HEK293 (cell line): ENCODE data around the gene ZBED6.
A peak's percentile ranks its signal among the peaks of the same experiment; 100 is the strongest.

Source experiments
- CTCF ChIA-PET: fragments of 350-600 bp; formaldehyde crosslinking; extraction: SDS; loops from one replicate; lab custom pipeline; 2021; ENCODE audit warnings: antibody characterized with exemption; lab: Yijun Ruan, JAX
- POLR2A ChIA-PET: fragments of 300-600 bp; formaldehyde crosslinking; extraction: SDS; loops from one replicate; lab custom pipeline; 2020; ENCODE audit warnings: antibody characterized with exemption, inconsistent platforms; lab: Yijun Ruan, JAX
- H3K27ac ChIP-seq: fragments of 200-500 bp; sonication (Bioruptor generic); 2 replicates; pipeline ENCODE4 v1.5.1; 2014; ENCODE audit warnings: low read depth, low read length, control low read depth, inconsistent platforms; ENCODE audit errors: extremely low read depth
- H3K36me3 ChIP-seq, 2 experiments: fragments of 200-500 bp in 1 of 2; sonication (Bioruptor generic) in 1 of 2; 1 replicate in 1 of 2; 2 replicates in 1 of 2; pipeline ENCODE4 v1.5.1; 2014 to 2017; ENCODE audit warnings: inconsistent platforms in 2 of 2, low read length in 2 of 2; ENCODE audit not compliant: control insufficient read depth in 2 of 2, insufficient read depth in 1 of 2
- H3K4me1 ChIP-seq: fragments of 200-500 bp; sonication (Bioruptor generic); 2 replicates; pipeline ENCODE4 v1.5.1; 2014; ENCODE audit warnings: mild to moderate bottlenecking, low read length, inconsistent platforms; ENCODE audit not compliant: control insufficient read depth, insufficient read depth
- H3K4me3 ChIP-seq: 2 replicates; pipeline ENCODE4 v1.5.1; 2011; ENCODE audit warnings: low read depth, mild to moderate bottlenecking, control low read depth, low read length, moderate library complexity
- H3K9me3 ChIP-seq: fragments of 200-500 bp; sonication (Bioruptor generic); 2 replicates; pipeline ENCODE4 v1.5.1; 2014; ENCODE audit warnings: low read depth, low read length, inconsistent platforms; ENCODE audit not compliant: control insufficient read depth, insufficient read depth
- HOXC10 ChIP-seq: sonication (generic); formaldehyde crosslinking; IDR thresholded peaks from 2 replicates; pipeline ENCODE4 v1.8.1; 2023; ENCODE audit warnings: mild to moderate bottlenecking, missing genetic modification reagents
- SCRT1 ChIP-seq: fragments of 450-650 bp; formaldehyde crosslinking; IDR thresholded peaks from 2 replicates; pipeline ENCODE4 v1.5.1; 2016; ENCODE audit warnings: missing biosample characterization, missing genetic modification characterization, borderline replicate concordance
- TRIM28 ChIP-seq: IDR thresholded peaks from 2 replicates; pipeline ENCODE4 v1.6.1; 2011; ENCODE audit warnings: low read length, control low read depth, borderline replicate concordance
- YY2 ChIP-seq: fragments of 450-650 bp; formaldehyde crosslinking; IDR thresholded peaks from 2 replicates; pipeline ENCODE4 v1.5.1; 2016; ENCODE audit warnings: missing biosample characterization, missing genetic modification characterization
- ZNF16 ChIP-seq: fragments of 450-650 bp; formaldehyde crosslinking; IDR thresholded peaks from 2 replicates; pipeline ENCODE4 v1.5.1; 2016; ENCODE audit warnings: low read depth, missing biosample characterization, missing genetic modification characterization
- ZNF23 ChIP-seq: fragments of 450-650 bp; formaldehyde crosslinking; IDR thresholded peaks from 2 replicates; pipeline ENCODE4 v1.5.1; 2016; ENCODE audit warnings: missing biosample characterization, missing genetic modification characterization, borderline replicate concordance
- ZNF292 ChIP-seq: fragments of 450-650 bp; formaldehyde crosslinking; IDR thresholded peaks from 2 replicates; pipeline ENCODE4 v1.5.1; 2016; ENCODE audit warnings: low read depth, missing biosample characterization, missing genetic modification characterization, borderline replicate concordance
- ZNF335 ChIP-seq: fragments of 450-650 bp; formaldehyde crosslinking; conservative IDR thresholded peaks from 2 replicates; pipeline ENCODE4 v1.5.1; 2016; ENCODE audit warnings: missing biosample characterization, missing genetic modification characterization
- ZNF426 ChIP-seq: fragments of 450-650 bp; formaldehyde crosslinking; IDR thresholded peaks from 2 replicates; pipeline ENCODE4 v1.5.1; 2017; ENCODE audit warnings: missing biosample characterization, missing genetic modification characterization, mild to moderate bottlenecking, inconsistent platforms, moderate library complexity
- ZNF433 ChIP-seq: fragments of 450-650 bp; formaldehyde crosslinking; IDR thresholded peaks from 2 replicates; pipeline ENCODE4 v1.5.1; 2016; ENCODE audit warnings: missing biosample characterization, missing genetic modification characterization, low read depth
- ZNF623 ChIP-seq: fragments of 450-650 bp; formaldehyde crosslinking; IDR thresholded peaks from 2 replicates; pipeline ENCODE4 v1.5.1; 2016; ENCODE audit warnings: missing biosample characterization, missing genetic modification characterization
- ZNF837 ChIP-seq: fragments of 450-650 bp; formaldehyde crosslinking; IDR thresholded peaks from 2 replicates; pipeline ENCODE4 v1.5.1; 2016; ENCODE audit warnings: missing biosample characterization, missing genetic modification characterization
- TF ChIP-seq, protein P1 (sequence below): fragments of 450-650 bp; formaldehyde crosslinking; conservative IDR thresholded peaks from 2 replicates; pipeline ENCODE4 v1.5.1; 2016; ENCODE audit warnings: low read depth, missing biosample characterization, missing genetic modification characterization
- TF ChIP-seq, protein P2 (sequence below): fragments of 450-650 bp; formaldehyde crosslinking; conservative IDR thresholded peaks from 2 replicates; pipeline ENCODE4 v1.5.1; 2016; ENCODE audit warnings: low read depth, missing biosample characterization, missing genetic modification characterization
- TF ChIP-seq, protein P3 (sequence below): IDR thresholded peaks from 2 replicates; pipeline ENCODE4 v1.6.1; 2011; ENCODE audit warnings: mild to moderate bottlenecking, low read depth, low read length, borderline replicate concordance
- TF ChIP-seq, protein P4 (sequence below): fragments of 450-650 bp; formaldehyde crosslinking; IDR thresholded peaks from 2 replicates; pipeline ENCODE4 v1.5.1; 2016; ENCODE audit warnings: missing biosample characterization, missing genetic modification characterization

The ZBED6 gene

DNA sequence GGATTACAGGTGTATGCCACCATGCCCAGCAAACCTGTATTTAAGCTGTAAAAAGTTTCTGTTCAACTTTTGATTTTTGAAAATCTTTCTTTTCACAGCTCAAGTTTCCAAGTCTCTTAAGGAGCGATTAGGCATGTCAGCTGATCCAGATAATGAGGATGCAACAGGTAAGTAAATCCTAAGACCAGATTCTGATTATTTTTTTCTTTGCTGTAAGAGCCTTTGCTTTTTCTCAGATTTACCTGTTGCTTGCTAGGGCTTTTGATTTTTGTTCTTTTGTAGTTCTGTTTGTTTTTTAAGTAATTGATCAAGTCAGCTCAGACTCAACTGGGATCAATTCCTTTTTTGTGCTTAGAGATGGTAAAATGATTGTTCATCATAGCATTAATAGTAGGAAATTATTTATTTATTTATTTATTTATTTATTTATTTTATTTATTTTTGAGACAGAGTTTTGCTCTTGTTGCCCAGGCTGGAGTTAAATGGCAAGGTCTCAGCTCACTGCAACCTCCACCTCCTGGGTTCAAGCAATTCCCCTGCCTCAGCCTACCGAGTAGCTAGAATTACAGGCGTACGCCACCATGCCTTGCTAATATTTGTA is 44.9 kb downstream of the ZBED6 start (continued):
- TF ChIP-seq ZNF292, result no peak
- TF ChIP-seq ZNF433 (tag by site-specific recombination), result 0 out of 2 replicates have a peak, but pooled peaks have one; percentile 10
- TF ChIP-seq ZNF426 (tag by site-specific recombination), result peak; percentile 67
- peak; percentile 35; the same call in 1 of the 2 replicates for TF ChIP-seq SCRT1
- peak; percentile 50; the same call in 1 of the 2 replicates for TF ChIP-seq ZNF623
- TF ChIP-seq, protein P1, sequence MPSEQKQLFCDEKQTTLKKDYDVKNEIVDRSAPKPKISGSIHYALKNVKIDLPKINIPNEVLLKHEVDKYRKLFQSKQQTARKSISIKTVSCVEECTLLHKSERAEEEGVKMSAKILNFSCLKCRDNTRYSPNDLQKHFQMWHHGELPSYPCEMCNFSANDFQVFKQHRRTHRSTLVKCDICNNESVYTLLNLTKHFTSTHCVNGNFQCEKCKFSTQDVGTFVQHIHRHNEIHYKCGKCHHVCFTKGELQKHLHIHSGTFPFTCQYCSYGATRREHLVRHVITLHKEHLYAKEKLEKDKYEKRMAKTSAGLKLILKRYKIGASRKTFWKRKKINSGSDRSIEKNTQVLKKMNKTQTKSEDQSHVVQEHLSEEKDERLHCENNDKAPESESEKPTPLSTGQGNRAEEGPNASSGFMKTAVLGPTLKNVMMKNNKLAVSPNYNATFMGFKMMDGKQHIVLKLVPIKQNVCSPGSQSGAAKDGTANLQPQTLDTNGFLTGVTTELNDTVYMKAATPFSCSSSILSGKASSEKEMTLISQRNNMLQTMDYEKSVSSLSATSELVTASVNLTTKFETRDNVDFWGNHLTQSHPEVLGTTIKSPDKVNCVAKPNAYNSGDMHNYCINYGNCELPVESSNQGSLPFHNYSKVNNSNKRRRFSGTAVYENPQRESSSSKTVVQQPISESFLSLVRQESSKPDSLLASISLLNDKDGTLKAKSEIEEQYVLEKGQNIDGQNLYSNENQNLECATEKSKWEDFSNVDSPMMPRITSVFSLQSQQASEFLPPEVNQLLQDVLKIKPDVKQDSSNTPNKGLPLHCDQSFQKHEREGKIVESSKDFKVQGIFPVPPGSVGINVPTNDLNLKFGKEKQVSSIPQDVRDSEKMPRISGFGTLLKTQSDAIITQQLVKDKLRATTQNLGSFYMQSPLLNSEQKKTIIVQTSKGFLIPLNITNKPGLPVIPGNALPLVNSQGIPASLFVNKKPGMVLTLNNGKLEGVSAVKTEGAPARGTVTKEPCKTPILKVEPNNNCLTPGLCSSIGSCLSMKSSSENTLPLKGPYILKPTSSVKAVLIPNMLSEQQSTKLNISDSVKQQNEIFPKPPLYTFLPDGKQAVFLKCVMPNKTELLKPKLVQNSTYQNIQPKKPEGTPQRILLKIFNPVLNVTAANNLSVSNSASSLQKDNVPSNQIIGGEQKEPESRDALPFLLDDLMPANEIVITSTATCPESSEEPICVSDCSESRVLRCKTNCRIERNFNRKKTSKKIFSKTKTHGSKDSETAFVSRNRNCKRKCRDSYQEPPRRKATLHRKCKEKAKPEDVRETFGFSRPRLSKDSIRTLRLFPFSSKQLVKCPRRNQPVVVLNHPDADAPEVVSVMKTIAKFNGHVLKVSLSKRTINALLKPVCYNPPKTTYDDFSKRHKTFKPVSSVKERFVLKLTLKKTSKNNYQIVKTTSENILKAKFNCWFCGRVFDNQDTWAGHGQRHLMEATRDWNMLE (tag by site-specific recombination), result peak; percentile 79
- no peak for TF ChIP-seq ZNF335 (tag by site-specific recombination)

DNA sequence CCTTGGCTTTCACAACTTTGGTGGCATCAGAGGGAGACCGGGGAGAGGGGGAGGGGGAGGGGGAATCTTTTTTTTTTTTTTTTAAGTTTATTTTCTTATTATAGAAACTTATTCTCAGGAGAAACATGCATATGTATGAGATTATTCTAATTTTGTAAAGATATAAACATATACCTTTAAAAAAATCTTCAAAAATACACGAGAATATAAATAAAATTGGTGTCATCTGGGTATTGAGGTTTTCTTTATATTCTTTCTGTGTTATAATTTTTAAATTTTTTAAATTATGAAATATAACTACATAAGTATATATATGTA is 47.1 kb downstream of the ZBED6 start:
- Histone ChIP-seq H3K9me3 (no peaks in the 10 kb centered on the region), H3K27ac (no peak overlapping the region), H3K4me3 (no peak overlapping the region)
- TF ChIP-seq ZNF433 (tag by site-specific recombination) (no peak), TRIM28 (no peak), YY2 (tag by site-specific recombination) (no peak), ZNF16 (tag by site-specific recombination) (no peak), ZNF837 (no peak), ZNF23 (tag by site-specific recombination) (no peak), HOXC10 (CRISPR knock-in tag) (no peak)
- TF ChIP-seq, protein P2, sequence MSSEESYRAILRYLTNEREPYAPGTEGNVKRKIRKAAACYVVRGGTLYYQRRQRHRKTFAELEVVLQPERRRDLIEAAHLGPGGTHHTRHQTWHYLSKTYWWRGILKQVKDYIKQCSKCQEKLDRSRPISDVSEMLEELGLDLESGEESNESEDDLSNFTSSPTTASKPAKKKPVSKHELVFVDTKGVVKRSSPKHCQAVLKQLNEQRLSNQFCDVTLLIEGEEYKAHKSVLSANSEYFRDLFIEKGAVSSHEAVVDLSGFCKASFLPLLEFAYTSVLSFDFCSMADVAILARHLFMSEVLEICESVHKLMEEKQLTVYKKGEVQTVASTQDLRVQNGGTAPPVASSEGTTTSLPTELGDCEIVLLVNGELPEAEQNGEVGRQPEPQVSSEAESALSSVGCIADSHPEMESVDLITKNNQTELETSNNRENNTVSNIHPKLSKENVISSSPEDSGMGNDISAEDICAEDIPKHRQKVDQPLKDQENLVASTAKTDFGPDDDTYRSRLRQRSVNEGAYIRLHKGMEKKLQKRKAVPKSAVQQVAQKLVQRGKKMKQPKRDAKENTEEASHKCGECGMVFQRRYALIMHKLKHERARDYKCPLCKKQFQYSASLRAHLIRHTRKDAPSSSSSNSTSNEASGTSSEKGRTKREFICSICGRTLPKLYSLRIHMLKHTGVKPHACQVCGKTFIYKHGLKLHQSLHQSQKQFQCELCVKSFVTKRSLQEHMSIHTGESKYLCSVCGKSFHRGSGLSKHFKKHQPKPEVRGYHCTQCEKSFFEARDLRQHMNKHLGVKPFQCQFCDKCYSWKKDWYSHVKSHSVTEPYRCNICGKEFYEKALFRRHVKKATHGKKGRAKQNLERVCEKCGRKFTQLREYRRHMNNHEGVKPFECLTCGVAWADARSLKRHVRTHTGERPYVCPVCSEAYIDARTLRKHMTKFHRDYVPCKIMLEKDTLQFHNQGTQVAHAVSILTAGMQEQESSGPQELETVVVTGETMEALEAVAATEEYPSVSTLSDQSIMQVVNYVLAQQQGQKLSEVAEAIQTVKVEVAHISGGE (tag by site-specific recombination), result no peak
- TF ChIP-seq, protein P3, sequence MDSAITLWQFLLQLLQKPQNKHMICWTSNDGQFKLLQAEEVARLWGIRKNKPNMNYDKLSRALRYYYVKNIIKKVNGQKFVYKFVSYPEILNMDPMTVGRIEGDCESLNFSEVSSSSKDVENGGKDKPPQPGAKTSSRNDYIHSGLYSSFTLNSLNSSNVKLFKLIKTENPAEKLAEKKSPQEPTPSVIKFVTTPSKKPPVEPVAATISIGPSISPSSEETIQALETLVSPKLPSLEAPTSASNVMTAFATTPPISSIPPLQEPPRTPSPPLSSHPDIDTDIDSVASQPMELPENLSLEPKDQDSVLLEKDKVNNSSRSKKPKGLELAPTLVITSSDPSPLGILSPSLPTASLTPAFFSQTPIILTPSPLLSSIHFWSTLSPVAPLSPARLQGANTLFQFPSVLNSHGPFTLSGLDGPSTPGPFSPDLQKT, result no peak
- TF ChIP-seq, protein P4, sequence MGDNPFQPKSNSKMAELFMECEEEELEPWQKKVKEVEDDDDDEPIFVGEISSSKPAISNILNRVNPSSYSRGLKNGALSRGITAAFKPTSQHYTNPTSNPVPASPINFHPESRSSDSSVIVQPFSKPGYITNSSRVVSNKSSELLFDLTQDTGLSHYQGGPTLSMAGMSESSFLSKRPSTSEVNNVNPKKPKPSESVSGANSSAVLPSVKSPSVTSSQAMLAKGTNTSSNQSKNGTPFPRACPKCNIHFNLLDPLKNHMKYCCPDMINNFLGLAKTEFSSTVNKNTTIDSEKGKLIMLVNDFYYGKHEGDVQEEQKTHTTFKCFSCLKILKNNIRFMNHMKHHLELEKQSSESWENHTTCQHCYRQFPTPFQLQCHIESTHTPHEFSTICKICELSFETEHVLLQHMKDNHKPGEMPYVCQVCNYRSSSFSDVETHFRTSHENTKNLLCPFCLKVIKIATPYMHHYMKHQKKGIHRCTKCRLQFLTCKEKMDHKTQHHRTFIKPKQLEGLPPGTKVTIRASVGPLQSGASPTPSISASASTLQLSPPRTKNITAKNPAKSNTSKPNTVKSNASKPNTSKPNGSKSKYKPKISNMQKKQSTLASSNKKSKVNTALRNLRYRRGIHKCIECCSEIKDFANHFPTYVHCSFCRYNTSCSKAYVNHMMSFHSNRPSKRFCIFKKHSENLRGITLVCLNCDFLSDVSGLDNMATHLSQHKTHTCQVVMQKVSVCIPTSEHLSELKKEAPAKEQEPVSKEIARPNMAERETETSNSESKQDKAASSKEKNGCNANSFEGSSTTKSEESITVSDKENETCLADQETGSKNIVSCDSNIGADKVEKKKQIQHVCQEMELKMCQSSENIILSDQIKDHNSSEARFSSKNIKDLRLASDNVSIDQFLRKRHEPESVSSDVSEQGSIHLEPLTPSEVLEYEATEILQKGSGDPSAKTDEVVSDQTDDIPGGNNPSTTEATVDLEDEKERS (tag by site-specific recombination), result no peak
- TF ChIP-seq, all 188 proteins: peak for 0
- CTCF ChIA-PET, result no interaction called here
- POLR2A ChIA-PET, result no interaction called here
- Histone ChIP-seq H3K4me1 (no peaks in the 10 kb centered on the region), H3K36me3 (peaks cover 67 to 78% of the 10 kb centered on the region in 2 experiments)
